ENCODE results near the gene CCND1.

CCND1 gene

DNA sequence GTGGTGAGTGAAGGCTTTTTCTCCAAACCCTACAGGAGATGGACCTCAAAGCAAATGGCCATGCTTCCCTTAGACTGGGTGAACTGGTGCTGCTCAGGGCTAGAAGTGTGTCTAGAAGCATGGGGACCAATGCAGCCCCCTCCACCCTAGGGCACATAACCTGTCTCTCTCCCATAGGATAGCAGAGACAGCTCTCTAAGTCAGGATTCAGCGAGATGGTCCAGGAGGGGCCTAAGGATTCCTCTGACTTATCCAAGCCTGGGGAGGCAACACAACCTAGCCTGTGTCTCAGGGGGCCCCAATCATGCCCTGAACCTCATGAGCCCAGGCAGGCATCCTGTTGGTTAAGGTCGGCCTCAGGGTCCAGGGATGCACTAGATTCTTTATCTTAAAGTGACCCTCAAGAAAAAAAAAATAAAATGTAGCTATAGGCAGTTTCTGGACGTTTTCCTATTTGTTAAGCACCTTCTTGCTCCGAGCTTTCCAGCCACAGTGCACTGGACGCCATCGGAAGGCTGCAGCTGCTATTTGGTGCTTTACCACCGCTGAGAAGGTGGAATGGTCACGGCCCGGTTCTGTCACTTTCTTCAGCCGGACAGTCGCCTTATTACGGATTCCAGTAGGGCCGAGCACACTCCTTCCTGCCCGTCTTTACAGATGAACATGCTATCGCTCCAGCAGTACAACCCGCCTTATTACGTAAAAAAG, 5.0 kb upstream of the CCND1 start:
- intact Hi-C loops (cut with DNase I; ENCODE audit: low total_unique reads) = no loop called here
- no peaks in the 10 kb centered on the region for H3K36me3 ChIP-seq
- peak overlapping the region; percentile 26 to 27 for H3K27ac ChIP-seq
- peaks cover 12 to 53% (median 45%) of the 10 kb centered on the region in 4 donors for H3K4me1 ChIP-seq
- DNase-seq = no peak
- H3K9me3 ChIP-seq = no peaks in the 10 kb centered on the region
- peak overlapping the region; percentile 42 to 57 for H3K4me3 ChIP-seq
- H3K27me3 ChIP-seq = no peaks in the 10 kb centered on the region
- no peak for TF ChIP-seq CTCF (IDR thresholded peaks at IDR 0.05)

DNA sequence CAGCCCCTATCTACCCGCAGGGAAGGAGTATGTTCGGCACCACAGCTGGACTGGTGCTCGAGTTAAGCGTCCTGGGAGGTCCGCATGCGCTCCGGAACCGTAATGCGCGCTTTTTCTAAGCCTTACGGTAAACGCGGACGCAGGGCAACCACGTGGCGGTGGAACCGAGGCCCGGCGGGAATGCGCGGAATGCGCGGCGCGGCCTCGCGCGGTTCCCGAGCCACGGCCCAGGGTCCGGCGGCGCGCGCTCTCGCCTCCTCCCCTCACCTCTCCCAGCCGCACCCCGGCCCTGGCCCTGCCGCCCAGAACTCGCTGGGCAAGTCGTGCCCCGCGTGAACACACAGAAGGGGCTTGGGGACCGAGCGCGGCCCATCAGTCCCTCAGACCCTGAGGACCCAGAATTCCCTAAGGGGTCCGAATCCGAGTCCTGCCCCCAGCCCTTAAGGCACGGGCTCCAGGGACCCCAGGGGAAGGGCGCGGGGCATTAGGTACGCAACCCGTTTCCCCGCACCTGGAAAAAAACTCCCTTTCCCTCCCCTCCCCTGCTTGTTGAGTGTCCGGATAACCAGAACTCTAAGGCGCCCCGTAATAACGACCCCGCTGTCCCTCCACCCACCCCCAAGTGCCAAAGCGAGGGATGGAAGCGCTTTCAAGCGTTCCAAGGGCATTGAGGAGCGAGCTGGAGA, 4.3 kb upstream of the CCND1 start:
- DNase-seq = peak; percentile 40 to 82
- no peaks in the 10 kb centered on the region for H3K36me3 ChIP-seq
- no peak for TF ChIP-seq CTCF (IDR thresholded peaks at IDR 0.05)
- H3K4me3 ChIP-seq = peak overlapping the region; percentile 42 to 57
- H3K27me3 ChIP-seq = no peaks in the 10 kb centered on the region
- peaks cover 12 to 57% (median 45%) of the 10 kb centered on the region in 4 donors for H3K4me1 ChIP-seq
- H3K9me3 ChIP-seq = no peaks in the 10 kb centered on the region
- peak overlapping the region; percentile 27 to 38 for H3K27ac ChIP-seq
- intact Hi-C loops (cut with DNase I; ENCODE audit: low total_unique reads) = no loop called here

GRCh38 chr11:69637198-69637940, 3.6 kb upstream of the CCND1 start:
- H3K27ac ChIP-seq = peak overlapping the region; percentile 27 to 60
- no peak for TF ChIP-seq CTCF (IDR thresholded peaks at IDR 0.05)
- H3K9me3 ChIP-seq = no peaks in the 10 kb centered on the region
- intact Hi-C loops (cut with DNase I; ENCODE audit: low total_unique reads) = no loop called here
- no peaks in the 10 kb centered on the region for H3K27me3 ChIP-seq
- peak overlapping the region; percentile 42 to 57 for H3K4me3 ChIP-seq
- no peaks in the 10 kb centered on the region for H3K36me3 ChIP-seq
- H3K4me1 ChIP-seq = peaks cover 12 to 57% (median 45%) of the 10 kb centered on the region in 4 donors
- no peak for DNase-seq

DNA sequence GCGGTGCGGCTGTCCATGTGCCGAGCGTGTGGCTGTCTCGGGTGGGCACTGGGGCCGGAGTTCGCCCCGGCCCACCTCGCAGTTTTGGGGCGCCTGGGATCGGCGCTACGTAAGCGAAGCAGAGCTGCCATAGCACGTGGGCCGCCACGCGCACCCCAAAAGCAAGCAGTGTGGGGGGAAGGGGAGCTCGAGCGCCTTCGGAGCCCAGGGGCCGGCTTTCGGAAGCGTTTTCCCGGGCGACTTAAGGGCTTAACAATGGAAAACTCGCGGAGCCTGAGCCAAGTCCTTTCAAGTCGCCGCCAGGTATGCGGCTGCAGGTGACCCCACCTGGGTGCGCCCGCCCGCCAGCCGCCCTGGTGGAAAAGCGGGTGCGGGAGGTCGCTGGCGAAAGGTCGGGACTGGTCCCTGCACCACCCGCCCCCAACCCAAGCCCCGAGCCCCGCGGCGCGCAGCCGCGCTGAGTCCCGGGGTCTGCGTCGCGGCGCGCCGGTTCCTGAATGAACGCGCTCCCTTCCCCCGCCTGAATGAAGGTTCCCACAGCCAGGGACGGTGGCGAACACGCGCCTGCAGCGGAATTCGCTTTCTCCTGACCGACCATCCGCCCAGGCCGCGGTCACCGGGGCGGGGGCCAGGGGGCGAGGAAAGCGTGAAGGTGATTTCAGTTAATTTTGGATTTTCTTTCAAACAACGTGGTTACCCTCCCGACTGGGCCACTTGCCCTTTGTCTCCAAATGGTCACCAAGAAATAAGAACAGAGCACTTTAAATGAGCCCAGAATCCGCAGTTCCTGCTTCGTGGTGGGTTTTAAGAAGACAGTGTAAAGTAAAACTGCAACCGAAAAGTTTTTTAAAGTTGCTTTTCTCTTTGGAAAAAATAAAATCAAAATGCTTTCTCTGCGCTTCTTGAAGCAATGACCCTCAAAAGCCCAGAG, 2.8 kb upstream of the CCND1 start:
- H3K27me3 ChIP-seq = no peaks in the 10 kb centered on the region
- intact Hi-C loops (cut with DNase I; ENCODE audit: low total_unique reads) = no loop called here
- H3K27ac ChIP-seq = peak overlapping the region; percentile 37 to 60
- DNase-seq = peak; percentile 52 to 75
- H3K4me3 ChIP-seq = peak overlapping the region; percentile 42 to 57
- TF ChIP-seq CTCF (IDR thresholded peaks at IDR 0.05) = no peak
- no peaks in the 10 kb centered on the region for H3K9me3 ChIP-seq
- peaks cover 12 to 57% (median 45%) of the 10 kb centered on the region in 4 donors for H3K4me1 ChIP-seq
- H3K36me3 ChIP-seq = no peaks in the 10 kb centered on the region
